Gastrocnemius medialis (tissue), 4 donors: ENCODE measurements around the gene AKIP1.

Experiments used
- CTCF ChIP-seq, 5 experiments: fragments of 450-650 bp in 3 of 5; fragments of 200-600 bp in 2 of 5; sonication (generic) in 2 of 5; IDR thresholded peaks in 4 of 5; conservative IDR thresholded peaks in 1 of 5; 1 replicate in 4 of 5; 2 replicates in 1 of 5; pipeline ENCODE4 v1.5.1; 2016 to 2019; ENCODE audit warnings: antibody characterized with exemption in 5 of 5, mild to moderate bottlenecking in 3 of 5, moderate library complexity in 3 of 5
- POLR2A ChIP-seq, 2 donors: fragments of 450-650 bp; IDR thresholded peaks; one replicate each; pipeline ENCODE4 v1.6.1; 2017; ENCODE audit warnings: antibody characterized with exemption in 2 of 2, mild to moderate bottlenecking in 2 of 2, moderate library complexity in 2 of 2

GRCh38 chr11:8910649-8911026, 351 bp upstream of the AKIP1 start:
- TF ChIP-seq CTCF (IDR thresholded peaks at IDR 0.05 in 4 of 5, conservative IDR thresholded peaks at IDR 0.05 in 1 of 5), result no peak
- no peak for TF ChIP-seq POLR2A (IDR thresholded peaks at IDR 0.05)
